OCI-LY7 (cell line): ENCODE data around the gene MADD.

Source experiments
- EZH2phosphoT487 ChIP-seq: fragments of 200-600 bp; sonication (generic); IDR thresholded peaks from 2 replicates; pipeline ENCODE4 v1.6.1; 2018; ENCODE audit warnings: low read depth, borderline replicate concordance, mild to moderate bottlenecking, mixed run types, antibody characterized with exemption, low read length, moderate library complexity, mixed read lengths
- TF ChIP-seq, protein P1 (sequence below): fragments of 200-600 bp; sonication (generic); conservative IDR thresholded peaks from 2 replicates; pipeline ENCODE4 v1.5.1; 2014; ENCODE audit warnings: mild to moderate bottlenecking, antibody characterized with exemption, low read length, moderate library complexity, mixed read lengths

DNA sequence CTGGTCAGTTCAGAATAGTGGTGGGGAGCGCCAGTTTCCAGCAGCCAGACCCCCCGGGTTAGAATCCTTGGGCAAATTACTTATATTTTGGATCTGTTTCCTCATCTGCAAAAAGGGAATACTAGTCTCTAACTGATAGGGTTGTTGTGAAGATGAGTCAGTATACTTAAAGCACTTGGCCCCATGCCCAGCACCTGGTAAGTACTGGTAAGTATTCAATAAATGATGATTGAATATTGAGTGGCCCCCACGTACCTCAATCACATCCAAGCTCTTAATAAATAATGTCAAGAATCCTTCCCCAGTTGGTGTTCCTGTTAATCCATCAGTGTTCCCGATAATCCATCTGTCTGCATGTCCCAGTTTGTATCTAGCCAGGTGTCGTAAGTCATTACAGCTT is 33.5 kb upstream of the MADD start:
- TF ChIP-seq, protein P1, sequence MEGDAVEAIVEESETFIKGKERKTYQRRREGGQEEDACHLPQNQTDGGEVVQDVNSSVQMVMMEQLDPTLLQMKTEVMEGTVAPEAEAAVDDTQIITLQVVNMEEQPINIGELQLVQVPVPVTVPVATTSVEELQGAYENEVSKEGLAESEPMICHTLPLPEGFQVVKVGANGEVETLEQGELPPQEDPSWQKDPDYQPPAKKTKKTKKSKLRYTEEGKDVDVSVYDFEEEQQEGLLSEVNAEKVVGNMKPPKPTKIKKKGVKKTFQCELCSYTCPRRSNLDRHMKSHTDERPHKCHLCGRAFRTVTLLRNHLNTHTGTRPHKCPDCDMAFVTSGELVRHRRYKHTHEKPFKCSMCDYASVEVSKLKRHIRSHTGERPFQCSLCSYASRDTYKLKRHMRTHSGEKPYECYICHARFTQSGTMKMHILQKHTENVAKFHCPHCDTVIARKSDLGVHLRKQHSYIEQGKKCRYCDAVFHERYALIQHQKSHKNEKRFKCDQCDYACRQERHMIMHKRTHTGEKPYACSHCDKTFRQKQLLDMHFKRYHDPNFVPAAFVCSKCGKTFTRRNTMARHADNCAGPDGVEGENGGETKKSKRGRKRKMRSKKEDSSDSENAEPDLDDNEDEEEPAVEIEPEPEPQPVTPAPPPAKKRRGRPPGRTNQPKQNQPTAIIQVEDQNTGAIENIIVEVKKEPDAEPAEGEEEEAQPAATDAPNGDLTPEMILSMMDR: no peak
- TF ChIP-seq EZH2phosphoT487: no peak
